Ovary (tissue), 9 donors: ENCODE data around the gene SLC25A2. TPM values are rescaled to one million over a fixed set of nuclear protein-coding genes. Genes with fewer than 3 reads are reported as not detected.

Experiments used
- DNase-seq, 5 donors: peaks; one replicate each; pipeline ENCODE4 v3.0.0-alpha.2; 2019 to 2020
- H3K27ac ChIP-seq, 2 donors: fragments of 200-600 bp; one replicate each; pipeline versions ENCODE4 v1.5.1 to v1.8.0; 2019 to 2022
- H3K27me3 ChIP-seq: fragments of 200-600 bp; one replicate; pipeline ENCODE4 v1.8.0; 2022
- H3K36me3 ChIP-seq: fragments of 200-600 bp; sonication (generic); one replicate; pipeline ENCODE4 v1.5.1; 2019
- H3K4me1 ChIP-seq: one replicate; pipeline ENCODE4 v1.8.1; 2013; ENCODE audit warnings: mild to moderate bottlenecking, moderate library complexity; ENCODE audit not compliant: insufficient read depth
- H3K4me3 ChIP-seq: fragments of 200-600 bp; sonication (generic); one replicate; pipeline ENCODE4 v1.5.1; 2017
- H3K9me3 ChIP-seq, 2 donors: fragments of 200-600 bp in 1 of 2; sonication (generic) in 1 of 2; one replicate each; pipeline versions ENCODE4 v1.5.1 to v1.8.1; 2013 to 2019; ENCODE audit warnings: mild to moderate bottlenecking in 1 of 2, moderate library complexity in 1 of 2
- CTCF ChIP-seq, 3 donors: fragments of 450-650 bp in 2 of 3; fragments of 200-600 bp in 1 of 3; IDR thresholded peaks; one replicate each; pipeline versions ENCODE4 v1.5.1 to v1.8.0; 2016 to 2022; ENCODE audit warnings: antibody characterized with exemption in 3 of 3, mild to moderate bottlenecking in 1 of 3
- EP300 ChIP-seq: sonication (generic); formaldehyde crosslinking; IDR thresholded peaks from one replicate; pipeline ENCODE4 v1.6.1; 2017; ENCODE audit warnings: antibody characterized with exemption
- POLR2A ChIP-seq: fragments of 450-650 bp; IDR thresholded peaks from one replicate; pipeline ENCODE4 v1.6.1; 2017; ENCODE audit warnings: antibody characterized with exemption, mild to moderate bottlenecking, moderate library complexity
- WGBS, 3 donors: extraction: QIAGEN DNeasy Blood & Tissue Kit in 1 of 3; methylation state at CpG; one replicate each; pipeline versions ENCODE4 v1.1.5 to v1.1.7; 2013 to 2017; 5-methylcytosine and 5-hydroxymethylcytosine counted together
- intact Hi-C, 4 donors: fragments of 100-400 bp; cut with DNase I; formaldehyde crosslinking; loops; one replicate each; pipeline versions ENCODE4 v1.11.0 to v1.15.1; 2022 to 2023
- polyA plus RNA-seq, 2 donors: library from polyadenylated mRNA; stranded (reverse); fragments of 200-250 nt in 1 of 2; fragments of 350-450 nt in 1 of 2; fragmentation: Illumina TruSeq in 1 of 2; extraction: RNeasy Lipid Tissue Mini Kit (QIAGEN cat#74804) in 1 of 2; gene quantifications; one replicate each; pipeline ENCODE4 v1.2.3, GENCODE V29; 2013 to 2014
- total RNA-seq, 7 donors: library from RNA; depleted of rRNA in 2 of 7; stranded (reverse); fragments of >200 nt in 2 of 7; fragmentation: NEBNext Ultra II Directional in 3 of 7; extraction: Animal tissue kit (Norgen Biotek cat#: 25700) in 3 of 7; gene quantifications; one replicate each; pipeline versions ENCODE4 v1.1.0 to v1.2.4, GENCODE V29; 2016 to 2023
- donor health status: DM: no; HTN: no; CAD: no; lungs with moderate emphysema.
- donor health status: DM: no; HTN: no; CAD: no.
- donor health status: Bipolar disorder and iron deficiency.
- donor health status: DM: yes; HTN: yes; CAD: no.
- donor health status: DM: no; HTN: no; CAD: no.
- donor health status: DM: yes; HTN: yes; CAD: no.

SLC25A2 gene
- total and polyA plus RNA-seq, 9 donors = 0.10 to 1.4 (median 0.43) TPM; not detected in 4

DNA sequence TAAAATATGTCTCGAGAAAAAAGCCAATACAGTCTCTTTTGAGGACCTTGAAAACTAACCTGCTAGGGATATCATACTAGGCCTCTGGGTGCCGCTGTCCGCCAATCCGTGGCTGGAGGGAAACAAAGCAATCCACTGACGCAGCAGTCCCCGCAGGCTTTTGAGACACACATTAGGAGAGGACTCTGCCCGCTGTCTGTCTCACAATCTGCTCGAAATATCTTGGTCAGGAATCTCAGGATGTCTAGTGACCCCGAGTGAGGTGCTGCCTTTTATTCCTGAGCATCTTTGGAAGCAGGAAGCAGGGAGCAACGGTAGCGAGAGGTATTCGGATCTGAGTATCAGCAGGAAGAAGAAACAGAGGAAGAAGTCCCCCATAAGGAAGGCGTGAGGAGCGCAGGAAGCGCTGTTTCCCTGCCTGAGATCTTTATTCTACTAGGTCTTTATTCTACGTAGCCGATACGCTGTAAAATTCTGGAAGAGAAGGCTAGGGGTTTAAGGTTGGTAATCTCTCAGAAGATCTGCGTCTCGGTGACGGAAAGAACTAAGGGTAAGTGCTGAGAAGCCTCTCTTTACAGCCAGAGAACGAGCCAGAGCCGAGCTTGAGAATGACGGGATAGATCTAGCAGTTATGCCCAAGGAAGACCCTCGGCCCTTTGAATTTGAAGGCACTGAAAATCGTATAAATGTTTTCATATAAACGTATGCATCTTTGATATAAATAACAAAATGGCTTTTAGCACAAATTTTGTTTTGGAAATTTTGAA, 22.4 kb upstream of the SLC25A2 start:
- TF ChIP-seq EP300 (no peak), POLR2A (peak; percentile 30), CTCF (IDR thresholded peaks at IDR 0.05) (peak in 1 of 3 donors; percentile 11)
- Histone ChIP-seq H3K36me3 (no peaks in the 10 kb centered on the region), H3K27me3 (no peaks in the 10 kb centered on the region), H3K4me1 (peaks cover 1% of the 10 kb centered on the region), H3K9me3 (peaks cover 0 to 23% of the 10 kb centered on the region in 2 donors), H3K4me3 (peak overlapping the region; percentile 27), H3K27ac (no peak overlapping the region)
- DNase-seq = peak; percentile 37 to 66 (median 62)
- WGBS, 3 donors = 9 to 15% (median 13%) methylated on average over 27 of the region's 27 CpGs
- intact Hi-C loops = loop anchor here in 1 of 4 donors (10.0 kb wide), 1 partner anchor 229 kb away; no protein-coding TSS in a partner anchor

DNA sequence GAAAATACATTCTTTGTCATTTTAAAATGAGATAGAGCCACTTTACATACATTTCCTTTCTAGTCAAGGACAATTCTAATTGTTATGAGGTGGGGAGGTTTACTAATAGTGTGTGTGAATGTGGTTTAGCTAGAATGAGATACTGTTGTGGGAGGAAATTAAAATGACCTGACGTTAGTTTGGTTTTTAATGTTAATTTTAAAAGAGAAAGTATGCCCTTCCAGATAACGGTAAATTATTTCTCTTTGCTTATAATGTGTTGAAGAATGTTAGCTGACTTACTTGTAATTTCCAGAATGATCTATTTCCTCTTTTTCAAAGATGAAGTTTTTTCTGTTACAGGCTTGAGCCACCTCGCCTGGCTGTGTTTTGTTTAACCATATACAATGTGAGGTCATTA, 18.4 kb upstream of the SLC25A2 start:
- Histone ChIP-seq H3K4me1 (peaks cover 3% of the 10 kb centered on the region), H3K4me3 (no peak overlapping the region), H3K27ac (no peak overlapping the region), H3K9me3 (peaks cover 15 to 27% of the 10 kb centered on the region in 2 donors), H3K36me3 (no peaks in the 10 kb centered on the region), H3K27me3 (no peaks in the 10 kb centered on the region)
- DNase-seq = no peak
- 87 to 92% (median 91%) methylated on average over 3 of the region's 3 CpGs for WGBS, 3 donors
- intact Hi-C loops = loop anchor here in 2 of 4 donors (5.0 to 10.0 kb wide), 2 partner anchors 233 to 240 kb away; no protein-coding TSS in a partner anchor
- TF ChIP-seq POLR2A (no peak), EP300 (no peak), CTCF (IDR thresholded peaks at IDR 0.05) (no peak)

- peak within 1 kb of the TSS; percentile 84 for H3K4me3 ChIP-seq
- peaks cover 16 to 37% of the 10 kb centered on the region in 2 donors for H3K9me3 ChIP-seq
- H3K27ac ChIP-seq = peak within 1 kb of the TSS; percentile 85 to 99
- 1 to 2% (median 1%) methylated on average over 67 of the region's 67 CpGs for WGBS, 3 donors
- intact Hi-C loops = loop anchor here in 2 of 4 donors (5.0 to 10.0 kb wide), 2 partner anchors 234 to 242 kb away; no protein-coding TSS in a partner anchor
- peak; percentile 92 to 95 (median 95) for DNase-seq
- H3K4me1 ChIP-seq = peaks cover 3% of the 10 kb centered on the region
- no peaks in the 10 kb centered on the region for H3K27me3 ChIP-seq
- no peaks in the 10 kb centered on the region for H3K36me3 ChIP-seq
- TF ChIP-seq CTCF (IDR thresholded peaks at IDR 0.05) (peak; percentile 61 to 84 (median 66)), POLR2A (peak; percentile 98), EP300 (peak; percentile 37)
Measured at GRCh38 chr5:141320225-141321169, 16.6 kb upstream of the SLC25A2 start, which contains the start of gene TAF7. Gene TAF7, minus strand, starts transcription at chr5:141320784. Its CDS starts 740 bp downstream, at chr5:141320044.

DNA sequence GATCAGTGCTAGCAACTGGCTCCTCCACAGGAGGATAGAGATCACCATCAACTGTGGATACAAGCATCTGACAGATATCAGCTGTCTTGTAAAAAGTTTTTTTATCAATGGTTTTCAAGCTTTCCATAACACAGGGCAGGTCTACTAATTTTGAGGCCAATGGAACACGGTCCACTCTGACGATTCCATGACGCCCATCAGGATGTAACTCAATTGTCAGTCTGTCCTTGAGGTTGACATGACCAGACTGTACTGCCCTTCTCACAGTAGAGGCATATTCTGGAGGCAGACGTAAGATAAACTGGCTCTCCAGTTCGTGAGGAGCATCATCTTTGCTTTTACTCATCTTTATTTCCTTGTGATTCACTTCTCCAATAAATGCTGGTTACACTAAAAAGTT, 15.8 kb upstream of the SLC25A2 start:
- peak overlapping the region; percentile 84 for H3K4me3 ChIP-seq
- intact Hi-C loops = loop anchor here in 2 of 4 donors (5.0 to 10.0 kb wide), 2 partner anchors 235 to 243 kb away; no protein-coding TSS in a partner anchor
- no peaks in the 10 kb centered on the region for H3K36me3 ChIP-seq
- no peak for TF ChIP-seq EP300
- no peak for TF ChIP-seq CTCF (IDR thresholded peaks at IDR 0.05)
- no peak for TF ChIP-seq POLR2A
- 68 to 75% (median 70%) methylated on average over 5 of the region's 5 CpGs for WGBS, 3 donors
- peak overlapping the region in 1 of 2 donors; percentile 99 for H3K27ac ChIP-seq
- peaks cover 3% of the 10 kb centered on the region for H3K4me1 ChIP-seq
- H3K9me3 ChIP-seq = peaks cover 16 to 37% of the 10 kb centered on the region in 2 donors
- DNase-seq = no peak
- no peaks in the 10 kb centered on the region for H3K27me3 ChIP-seq
